ENCODE results near the gene TRNP1. TPM values are rescaled to one million over a fixed set of nuclear protein-coding genes. Genes with fewer than 3 reads are reported as not detected.

The TRNP1 gene
- total RNA-seq, 2 experiments from 2014 or later: 0.19 TPM; not detected in 1

GRCh38 chr1:27010226-27010994 lies 16.9 kb downstream of the TRNP1 start:
- H4K20me1 ChIP-seq (ENCODE audit: insufficient read depth, low read length): no peaks in the 10 kb centered on the region
- no TSS peak for BruUV-seq (replicated peaks)
- no peak for DNase-seq (ENCODE audit: low spot score)
- H3K27ac ChIP-seq (ENCODE audit: low read depth, low read length, poor library complexity, severe bottlenecking): no peak overlapping the region
- H2AFZ ChIP-seq (ENCODE audit: low read length): no peak overlapping the region
- TF ChIP-seq EZH2phosphoT487 (IDR thresholded peaks at IDR 0.05; ENCODE audit: borderline replicate concordance, low read depth, low read length) (no peak), CTCF (conservative IDR thresholded peaks at IDR 0.05; ENCODE audit: low read length) (no peak)
- intact Hi-C loops (cut with micrococcal nuclease; ENCODE audit: unreplicated experiment): no loop called here
- H3K9me2 ChIP-seq (ENCODE audit: insufficient read depth, low read length): no peaks in the 10 kb centered on the region
- no peaks in the 10 kb centered on the region for H3K36me3 ChIP-seq (ENCODE audit: insufficient read depth, low read length)
- peaks cover 5% of the 10 kb centered on the region for H3K4me1 ChIP-seq (ENCODE audit: insufficient read depth, low read length, poor library complexity, severe bottlenecking)
- no peak overlapping the region for H3K4me2 ChIP-seq (ENCODE audit: low read length)
- ChIA-PET CTCF (ENCODE audit: unreplicated experiment) (interaction anchor here (1.0 kb wide), 1 partner anchor 36 kb away, joined by 3 read pairs; no protein-coding TSS in a partner anchor), POLR2A (no interaction called here)
- H3K9me3 ChIP-seq (ENCODE audit: low read length): no peaks in the 10 kb centered on the region
- no peak overlapping the region for H3K4me3 ChIP-seq (ENCODE audit: low read depth, low read length, poor library complexity, severe bottlenecking)
- H3K79me2 ChIP-seq (ENCODE audit: insufficient read depth, low read depth, low read length): no peaks in the 10 kb centered on the region

GRCh38 chr1:27011058-27011764 lies 17.7 kb downstream of the TRNP1 start:
- CTCF ChIA-PET (ENCODE audit: unreplicated experiment): interaction anchor here (0.6 kb wide), 1 partner anchor 285 kb away, joined by 3 read pairs; no protein-coding TSS in a partner anchor
- Histone ChIP-seq H2AFZ (ENCODE audit: low read length) (no peak overlapping the region), H3K4me3 (ENCODE audit: low read depth, low read length, poor library complexity, severe bottlenecking) (no peak overlapping the region), H3K27ac (ENCODE audit: low read depth, low read length, poor library complexity, severe bottlenecking) (no peak overlapping the region), H3K36me3 (ENCODE audit: insufficient read depth, low read length) (no peaks in the 10 kb centered on the region), H3K9me2 (ENCODE audit: insufficient read depth, low read length) (no peaks in the 10 kb centered on the region), H3K4me2 (ENCODE audit: low read length) (no peak overlapping the region), H3K9me3 (ENCODE audit: low read length) (no peaks in the 10 kb centered on the region), H3K79me2 (ENCODE audit: insufficient read depth, low read depth, low read length) (no peaks in the 10 kb centered on the region), H3K4me1 (ENCODE audit: insufficient read depth, low read length, poor library complexity, severe bottlenecking) (peaks cover 5% of the 10 kb centered on the region), H4K20me1 (ENCODE audit: insufficient read depth, low read length) (no peaks in the 10 kb centered on the region)
- DNase-seq (ENCODE audit: low spot score): no peak
- BruUV-seq (replicated peaks): no TSS peak
- no peak for TF ChIP-seq EZH2phosphoT487 (IDR thresholded peaks at IDR 0.05; ENCODE audit: borderline replicate concordance, low read depth, low read length)
- TF ChIP-seq CTCF (conservative IDR thresholded peaks at IDR 0.05; ENCODE audit: low read length): no peak
- POLR2A ChIA-PET: no interaction called here
- intact Hi-C loops (cut with micrococcal nuclease; ENCODE audit: unreplicated experiment): no loop called here

Data from OCI-LY7 (cell line).